Endothelial cell of umbilical vein (primary cell): ENCODE measurements around the gene CYTIP.

Experiments
- CTCF ChIP-seq, 2 donors: IDR thresholded peaks; 1 replicate in 1 of 2; 2 replicates in 1 of 2; pipeline ENCODE4 v1.5.1; 2011; ENCODE audit warnings: low read length in 2 of 2, mild to moderate bottlenecking in 2 of 2, moderate library complexity in 2 of 2, control low read depth in 1 of 2, inconsistent platforms in 1 of 2, low read depth in 1 of 2; ENCODE audit not compliant: insufficient read depth in 1 of 2; ENCODE audit errors: extremely low read depth in 1 of 2
- EZH2 ChIP-seq: IDR thresholded peaks from 2 replicates; pipeline ENCODE4 v1.6.1; 2012; ENCODE audit warnings: borderline replicate concordance, low read depth, mild to moderate bottlenecking, moderate library complexity, low read length, inconsistent platforms; ENCODE audit not compliant: severe bottlenecking
- JUN ChIP-seq: IDR thresholded peaks from 2 replicates; pipeline ENCODE4 v1.6.1; 2011; ENCODE audit warnings: borderline replicate concordance, low read depth; ENCODE audit not compliant: insufficient read length, insufficient read depth
- MYC ChIP-seq: IDR thresholded peaks from one replicate; pipeline ENCODE4 v1.6.1; 2011; ENCODE audit warnings: mild to moderate bottlenecking, low read depth, low read length
- POLR2A ChIP-seq: IDR thresholded peaks from 2 replicates; pipeline ENCODE4 v1.6.1; 2012; ENCODE audit warnings: low read depth, mild to moderate bottlenecking, control low read depth, low read length
- POLR2AphosphoS5 ChIP-seq: IDR thresholded peaks from 2 replicates; pipeline ENCODE4 v1.6.1; 2012; ENCODE audit warnings: low read depth, mild to moderate bottlenecking, control low read depth, low read length, moderate library complexity; ENCODE audit not compliant: insufficient read depth
- TF ChIP-seq, protein P1 (sequence below): IDR thresholded peaks from 2 replicates; pipeline ENCODE4 v1.6.1; 2011; ENCODE audit not compliant: insufficient read depth, insufficient read length

GRCh38 chr2:157492189-157492773 lies 48.4 kb upstream of the CYTIP start:
- TF ChIP-seq CTCF (IDR thresholded peaks at IDR 0.05; ENCODE audit: extremely low read depth in 1 of 2, insufficient read depth in 1 of 2, low read depth in 1 of 2, low read length in 2 of 2) (peak; percentile 69 to 71), EZH2 (no peak), POLR2A (no peak), POLR2AphosphoS5 (no peak), MYC (no peak), JUN (no peak)
- TF ChIP-seq, protein P1, sequence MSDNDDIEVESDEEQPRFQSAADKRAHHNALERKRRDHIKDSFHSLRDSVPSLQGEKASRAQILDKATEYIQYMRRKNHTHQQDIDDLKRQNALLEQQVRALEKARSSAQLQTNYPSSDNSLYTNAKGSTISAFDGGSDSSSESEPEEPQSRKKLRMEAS = no peak
